AG09309 (cell line): Measurements from ENCODE around the gene NATD1.
"Not testable (repeated sequence)": the region's sequence is repeated elsewhere in the genome, so short reads cannot be mapped to it uniquely, and the experiment has no call there.

ENCODE experiments used
- DNase-seq: peaks from one replicate; pipeline ENCODE4 v3.0.0-alpha.2; 2010; ENCODE audit warnings: low read depth
- H3K4me3 ChIP-seq: 2 replicates; pipeline ENCODE4 v1.5.1; 2011; ENCODE audit warnings: mild to moderate bottlenecking, low read depth, low read length, moderate library complexity; ENCODE audit not compliant: control insufficient read depth
- TF ChIP-seq, protein P1 (sequence below): IDR thresholded peaks from 2 replicates; pipeline ENCODE4 v1.5.1; 2011; ENCODE audit warnings: mild to moderate bottlenecking, low read depth, low read length, inconsistent platforms; ENCODE audit not compliant: insufficient read depth, control insufficient read depth; ENCODE audit errors: missing control alignments

Gene NATD1

DNA sequence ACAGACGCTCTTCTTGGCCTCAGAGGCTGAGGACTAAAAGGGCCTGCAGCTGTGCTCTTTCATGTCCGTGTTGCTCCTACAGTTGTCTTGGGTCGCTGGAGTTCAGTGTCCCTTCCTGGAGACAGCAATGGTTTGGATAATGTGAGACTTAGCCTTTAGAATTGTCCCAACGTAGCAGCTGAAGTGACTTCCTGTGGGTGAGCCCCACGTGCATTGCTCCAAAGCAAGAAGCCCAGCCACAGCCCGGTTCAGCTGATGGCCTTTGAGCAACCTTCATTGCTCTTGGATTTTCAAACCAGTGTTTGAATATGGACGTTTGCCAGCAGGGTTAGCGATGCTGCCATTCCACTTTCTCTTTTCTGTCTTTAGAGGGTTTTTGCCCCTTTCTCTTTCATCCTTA is 59.0 kb downstream of the NATD1 start:
- DNase-seq: no peak
- TF ChIP-seq, protein P1, sequence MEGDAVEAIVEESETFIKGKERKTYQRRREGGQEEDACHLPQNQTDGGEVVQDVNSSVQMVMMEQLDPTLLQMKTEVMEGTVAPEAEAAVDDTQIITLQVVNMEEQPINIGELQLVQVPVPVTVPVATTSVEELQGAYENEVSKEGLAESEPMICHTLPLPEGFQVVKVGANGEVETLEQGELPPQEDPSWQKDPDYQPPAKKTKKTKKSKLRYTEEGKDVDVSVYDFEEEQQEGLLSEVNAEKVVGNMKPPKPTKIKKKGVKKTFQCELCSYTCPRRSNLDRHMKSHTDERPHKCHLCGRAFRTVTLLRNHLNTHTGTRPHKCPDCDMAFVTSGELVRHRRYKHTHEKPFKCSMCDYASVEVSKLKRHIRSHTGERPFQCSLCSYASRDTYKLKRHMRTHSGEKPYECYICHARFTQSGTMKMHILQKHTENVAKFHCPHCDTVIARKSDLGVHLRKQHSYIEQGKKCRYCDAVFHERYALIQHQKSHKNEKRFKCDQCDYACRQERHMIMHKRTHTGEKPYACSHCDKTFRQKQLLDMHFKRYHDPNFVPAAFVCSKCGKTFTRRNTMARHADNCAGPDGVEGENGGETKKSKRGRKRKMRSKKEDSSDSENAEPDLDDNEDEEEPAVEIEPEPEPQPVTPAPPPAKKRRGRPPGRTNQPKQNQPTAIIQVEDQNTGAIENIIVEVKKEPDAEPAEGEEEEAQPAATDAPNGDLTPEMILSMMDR: no peak
- no peak overlapping the region for H3K4me3 ChIP-seq

DNA sequence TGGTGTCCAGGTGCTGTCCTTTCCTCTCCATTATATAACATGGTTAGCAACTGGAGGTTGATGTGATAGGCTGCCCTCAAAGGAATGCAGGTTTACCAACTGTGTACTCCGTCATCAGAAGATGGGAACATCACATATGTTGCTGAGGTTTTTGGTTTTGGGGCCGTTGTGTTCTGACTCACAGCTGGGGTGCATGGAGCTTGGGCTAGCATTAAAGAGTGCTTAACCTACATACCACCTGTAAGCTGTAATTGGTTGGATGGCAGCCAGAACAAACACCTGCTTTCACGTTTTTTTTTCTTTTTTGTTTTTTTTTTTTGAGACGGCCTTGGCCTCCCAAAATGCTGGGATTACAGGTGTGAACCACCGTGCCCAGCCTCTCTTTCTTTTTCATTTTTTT is 60.2 kb downstream of the NATD1 start:
- TF ChIP-seq, protein P1: no peak
- no peak for DNase-seq
- no peak overlapping the region for H3K4me3 ChIP-seq

DNA sequence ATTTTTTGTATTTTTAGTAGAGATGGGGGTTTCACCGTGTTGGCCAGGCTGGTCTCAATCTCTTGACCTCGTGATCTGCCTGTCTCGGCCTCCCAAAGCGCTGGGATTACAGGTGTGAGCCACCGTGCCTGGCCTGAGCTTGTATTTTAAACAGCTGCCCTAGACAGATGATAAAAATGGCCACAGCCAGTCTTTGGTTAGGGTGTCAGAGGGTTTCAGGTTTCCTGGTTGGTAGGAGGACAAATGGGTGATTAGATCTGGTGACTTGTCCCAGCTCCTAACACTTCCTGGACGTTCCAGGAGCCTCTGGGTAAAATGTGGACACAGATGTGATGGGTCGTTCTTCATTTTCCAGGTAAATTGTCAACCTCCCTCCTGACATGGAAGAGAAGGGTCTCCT is 60.8 kb downstream of the NATD1 start:
- not testable (repeated sequence) for DNase-seq, H3K4me3 ChIP-seq

DNA sequence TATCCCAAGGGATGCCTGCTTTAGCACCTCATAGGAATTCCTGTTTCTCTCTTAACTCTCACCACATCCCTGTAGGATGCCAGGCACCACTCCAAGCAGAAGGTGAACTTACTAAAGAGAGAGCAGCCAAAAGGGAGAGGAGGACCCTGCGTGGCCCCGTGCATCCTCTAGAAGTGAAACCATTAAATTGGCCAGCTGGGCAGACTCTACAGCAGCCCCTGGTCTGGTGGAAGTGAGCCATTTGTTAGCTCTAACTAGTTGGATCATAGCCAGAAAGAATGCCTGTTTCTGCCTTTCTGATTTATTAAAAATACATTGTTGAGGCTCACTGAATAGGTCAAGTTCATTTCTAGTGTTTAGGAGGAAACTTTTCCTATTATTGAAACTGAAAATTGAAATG is 61.5 kb downstream of the NATD1 start:
- H3K4me3 ChIP-seq: no peak overlapping the region
- TF ChIP-seq, protein P1: no peak
- no peak for DNase-seq

DNA sequence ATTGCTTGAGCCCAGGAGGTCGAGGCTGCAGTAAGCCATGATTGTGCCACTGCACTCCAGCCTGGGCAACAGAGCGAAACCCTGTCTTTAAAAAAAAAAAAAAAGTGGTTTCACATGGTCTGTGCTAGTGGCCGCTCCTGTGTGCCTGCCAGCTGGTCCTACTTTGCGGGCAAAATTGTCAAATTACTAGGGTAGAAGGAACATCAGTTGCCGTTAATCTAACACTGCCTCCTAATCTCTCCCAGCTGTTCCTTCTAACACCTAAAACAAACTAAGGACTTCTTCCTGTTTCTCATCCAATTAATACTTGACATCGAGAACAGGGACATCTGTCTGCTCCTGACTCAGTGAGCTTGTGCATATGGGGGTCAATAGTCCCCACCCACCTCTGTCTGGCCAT is 63.1 kb downstream of the NATD1 start:
- DNase-seq: no peak
- no peak overlapping the region for H3K4me3 ChIP-seq
- TF ChIP-seq, protein P1: no peak

DNA sequence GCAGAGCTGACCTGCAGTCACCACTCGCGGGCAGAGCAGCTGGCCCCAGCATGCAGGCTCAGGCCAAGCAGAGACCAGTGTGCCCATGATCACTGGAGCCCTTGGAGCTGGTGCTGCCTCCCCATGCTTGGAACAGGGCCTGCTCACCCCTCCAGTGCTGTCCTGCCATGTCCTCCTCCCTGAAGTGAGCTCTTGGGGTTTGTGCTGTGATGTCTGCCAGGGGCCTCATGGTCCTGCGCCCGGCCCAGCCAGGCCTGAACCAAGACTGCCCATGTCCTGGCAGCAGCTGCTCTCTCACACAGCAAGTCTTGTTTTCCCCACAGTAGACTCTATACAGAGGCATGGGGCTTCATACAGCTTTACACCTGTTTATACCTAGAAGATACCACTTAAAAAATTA is 63.8 kb downstream of the NATD1 start:
- no peak overlapping the region for H3K4me3 ChIP-seq
- no peak for DNase-seq
- TF ChIP-seq, protein P1: no peak
